Hematopoietic multipotent progenitor cell treated with erythropoietin and hydrocortisone succinate and interleukin-3 and kit ligand, for 6 days (in vitro differentiated cells): ENCODE measurements around the gene RNF38.
A peak's percentile ranks its signal among the peaks of the same experiment; 100 is the strongest.
"Not testable (repeated sequence)": the region's sequence is repeated elsewhere in the genome, so short reads cannot be mapped to it uniquely, and the experiment has no call there.

ENCODE experiments used
- DNase-seq: peaks from one replicate; pipeline ENCODE4 v3.0.0-alpha.2; 2015

RNF38 gene

GRCh38 chr9:36328798-36329411 is 71.2 kb downstream of the RNF38 start:
- DNase-seq, result peak; percentile 90

GRCh38 chr9:36325081-36325828 is 74.8 kb downstream of the RNF38 start:
- DNase-seq, result no peak

- no peak for DNase-seq
These were observed 76.1 kb downstream of the RNF38 start for GRCh38 chr9:36323926-36324325.

GRCh38 chr9:36322462-36322861 is 77.6 kb downstream of the RNF38 start:
- no peak for DNase-seq

- not testable (repeated sequence) for DNase-seq
These were observed 78.2 kb downstream of the RNF38 start for GRCh38 chr9:36321903-36322302.

GRCh38 chr9:36320466-36320865 is 79.6 kb downstream of the RNF38 start:
- no peak for DNase-seq

- DNase-seq, result no peak
These were observed 80.3 kb downstream of the RNF38 start for GRCh38 chr9:36319806-36320205.

GRCh38 chr9:36319183-36319582 is 80.9 kb downstream of the RNF38 start:
- no peak for DNase-seq

- no peak for DNase-seq
These were observed 81.8 kb downstream of the RNF38 start for GRCh38 chr9:36318212-36318802.

- no peak for DNase-seq
These were observed 82.3 kb downstream of the RNF38 start for GRCh38 chr9:36317766-36318165.

GRCh38 chr9:36316611-36317317 is 83.3 kb downstream of the RNF38 start:
- no peak for DNase-seq

GRCh38 chr9:36316049-36316448 is 84.0 kb downstream of the RNF38 start:
- DNase-seq, result no peak

GRCh38 chr9:36315283-36315682 is 84.8 kb downstream of the RNF38 start:
- DNase-seq, result no peak

GRCh38 chr9:36314740-36315139 is 85.3 kb downstream of the RNF38 start:
- DNase-seq, result no peak

GRCh38 chr9:36306471-36307306 is 93.4 kb downstream of the RNF38 start:
- DNase-seq, result no peak

GRCh38 chr9:36304366-36304765 is 95.7 kb downstream of the RNF38 start:
- not testable (repeated sequence) for DNase-seq

- no peak for DNase-seq
These were observed 98.8 kb downstream of the RNF38 start for GRCh38 chr9:36301227-36301626.

- DNase-seq, result no peak
These were observed 101.5 kb downstream of the RNF38 start for GRCh38 chr9:36298566-36298965.

GRCh38 chr9:36297798-36298197 is 102.3 kb downstream of the RNF38 start:
- no peak for DNase-seq

GRCh38 chr9:36294996-36295395 is 105.1 kb downstream of the RNF38 start:
- not testable (repeated sequence) for DNase-seq

- DNase-seq, result no peak
These were observed 106.2 kb downstream of the RNF38 start for GRCh38 chr9:36293918-36294317.

GRCh38 chr9:36293171-36293570 is 106.9 kb downstream of the RNF38 start:
- no peak for DNase-seq

GRCh38 chr9:36292641-36293040 is 107.4 kb downstream of the RNF38 start:
- DNase-seq, result no peak
